OCI-LY3 (cell line): Measurements from ENCODE around the gene IL18RAP.

ENCODE experiments used
- H2AFZ ChIP-seq: fragments of 200-600, 300-600 bp; shearing (Covaris generic); 2 replicates; pipeline ENCODE4 v1.6.0; 2014; ENCODE audit warnings: antibody characterized with exemption, low read depth, low read length
- H3K27ac ChIP-seq: fragments of 200-600, 300-600 bp; sonication (generic); 2 replicates; pipeline ENCODE4 v1.5.1; 2014; ENCODE audit warnings: mild to moderate bottlenecking, low read length, moderate library complexity, mixed read lengths
- H3K27me3 ChIP-seq: fragments of 200-600, 300-600 bp; sonication (generic); 2 replicates; pipeline ENCODE4 v1.6.1; 2014; ENCODE audit warnings: low read depth, low read length, mixed read lengths
- H3K36me3 ChIP-seq: fragments of 200-600, 300-600 bp; sonication (generic); replicated peaks from 2 replicates; pipeline ENCODE3; 2014; ENCODE audit warnings: low read depth, low read length, mixed read lengths
- H3K4me1 ChIP-seq: fragments of 300-600, 200-600 bp; sonication (generic); 2 replicates; pipeline ENCODE4 v1.6.1; 2014; ENCODE audit warnings: low read length, mixed read lengths
- H3K4me2 ChIP-seq: fragments of 200-600, 300-600 bp; sonication (generic); 2 replicates; pipeline ENCODE4 v1.6.1; 2014; ENCODE audit warnings: low read length, mixed read lengths
- H3K4me3 ChIP-seq: fragments of 300-600, 200-600 bp; sonication (generic); 2 replicates; pipeline ENCODE4 v1.5.1; 2014; ENCODE audit warnings: antibody characterized with exemption, mild to moderate bottlenecking, low read length, moderate library complexity
- H3K79me2 ChIP-seq: fragments of 300-600, 200-600 bp; shearing (Covaris generic); 2 replicates; pipeline ENCODE4 v1.6.1; 2014; ENCODE audit warnings: mild to moderate bottlenecking, low read length, mixed read lengths
- H3K9ac ChIP-seq: fragments of 300-600, 200-600 bp; shearing (Covaris generic); 2 replicates; pipeline ENCODE4 v1.6.0; 2014; ENCODE audit warnings: mild to moderate bottlenecking, low read length, moderate library complexity
- H3K9me3 ChIP-seq: fragments of 200-600, 300-600 bp; shearing (Covaris generic); 2 replicates; pipeline ENCODE4 v1.6.1; 2014; ENCODE audit warnings: low read length, mixed read lengths; ENCODE audit not compliant: insufficient read depth
- H4K20me1 ChIP-seq: fragments of 200-600, 300-600 bp; sonication (generic); 2 replicates; pipeline ENCODE4 v1.6.1; 2016; ENCODE audit warnings: low read length, mixed read lengths; ENCODE audit not compliant: insufficient read depth
- EZH2phosphoT487 ChIP-seq: fragments of 200-600 bp; shearing (Covaris generic); IDR thresholded peaks from 2 replicates; pipeline ENCODE4 v1.6.1; 2018; ENCODE audit warnings: antibody characterized with exemption, mixed run types, low read depth
- TF ChIP-seq, protein P1 (sequence below): fragments of 200-600, 300-600 bp; sonication (generic); IDR thresholded peaks from 2 replicates; pipeline ENCODE4 v1.5.1; 2014; ENCODE audit warnings: antibody characterized with exemption, low read length, low read depth

IL18RAP gene

DNA sequence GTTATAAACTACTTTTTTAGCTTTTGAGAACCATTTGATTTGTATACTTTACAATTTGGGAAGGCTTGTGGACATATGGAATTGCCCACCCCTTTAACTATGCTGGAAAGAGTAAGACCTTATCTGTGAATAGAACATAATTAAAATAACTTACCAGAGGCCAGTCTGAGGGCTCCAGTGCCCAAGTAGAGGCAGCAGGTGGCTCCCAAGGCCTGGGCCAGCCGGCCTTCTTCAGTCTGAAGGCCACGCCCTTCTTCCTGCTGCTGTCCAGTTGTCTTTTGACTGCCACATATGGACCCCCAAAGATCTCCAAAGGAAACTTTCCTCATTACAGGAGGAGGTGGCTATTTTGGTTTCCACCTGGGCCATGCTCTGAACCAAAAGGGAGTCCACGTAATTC, 12.0 kb upstream of the IL18RAP start:
- no peak overlapping the region for H3K4me3 ChIP-seq
- H3K27ac ChIP-seq, result no peak overlapping the region
- H3K9me3 ChIP-seq, result peaks cover 24% of the 10 kb centered on the region

DNA sequence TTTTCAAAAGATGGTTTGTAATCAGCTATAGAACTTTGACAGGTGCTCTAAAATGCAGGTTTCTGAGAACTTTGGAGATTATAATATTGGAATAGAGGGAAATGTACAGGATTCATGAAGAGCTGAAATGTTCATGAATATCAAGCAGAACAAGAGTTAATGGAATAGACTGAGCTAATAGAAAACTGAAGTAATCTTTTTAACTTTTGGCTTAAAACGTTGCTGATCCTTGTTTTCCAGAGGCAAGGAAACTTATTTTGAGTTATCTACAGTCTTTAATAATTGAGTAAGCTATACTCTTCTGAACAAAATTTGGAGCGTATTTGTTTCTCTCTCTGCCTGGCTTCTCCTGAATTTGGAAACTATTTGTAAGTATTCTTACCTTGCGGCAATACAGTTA, 10.8 kb upstream of the IL18RAP start:
- no peaks in the 10 kb centered on the region for H3K4me1 ChIP-seq
- H3K27ac ChIP-seq, result no peak overlapping the region
- H3K9ac ChIP-seq, result no peak overlapping the region
- H3K4me2 ChIP-seq, result no peak overlapping the region
- H3K27me3 ChIP-seq, result no peaks in the 10 kb centered on the region
- no peak overlapping the region for H3K4me3 ChIP-seq
- peaks cover 24% of the 10 kb centered on the region for H3K9me3 ChIP-seq
- H3K79me2 ChIP-seq, result no peaks in the 10 kb centered on the region
- H4K20me1 ChIP-seq, result no peaks in the 10 kb centered on the region
- TF ChIP-seq, protein P1, sequence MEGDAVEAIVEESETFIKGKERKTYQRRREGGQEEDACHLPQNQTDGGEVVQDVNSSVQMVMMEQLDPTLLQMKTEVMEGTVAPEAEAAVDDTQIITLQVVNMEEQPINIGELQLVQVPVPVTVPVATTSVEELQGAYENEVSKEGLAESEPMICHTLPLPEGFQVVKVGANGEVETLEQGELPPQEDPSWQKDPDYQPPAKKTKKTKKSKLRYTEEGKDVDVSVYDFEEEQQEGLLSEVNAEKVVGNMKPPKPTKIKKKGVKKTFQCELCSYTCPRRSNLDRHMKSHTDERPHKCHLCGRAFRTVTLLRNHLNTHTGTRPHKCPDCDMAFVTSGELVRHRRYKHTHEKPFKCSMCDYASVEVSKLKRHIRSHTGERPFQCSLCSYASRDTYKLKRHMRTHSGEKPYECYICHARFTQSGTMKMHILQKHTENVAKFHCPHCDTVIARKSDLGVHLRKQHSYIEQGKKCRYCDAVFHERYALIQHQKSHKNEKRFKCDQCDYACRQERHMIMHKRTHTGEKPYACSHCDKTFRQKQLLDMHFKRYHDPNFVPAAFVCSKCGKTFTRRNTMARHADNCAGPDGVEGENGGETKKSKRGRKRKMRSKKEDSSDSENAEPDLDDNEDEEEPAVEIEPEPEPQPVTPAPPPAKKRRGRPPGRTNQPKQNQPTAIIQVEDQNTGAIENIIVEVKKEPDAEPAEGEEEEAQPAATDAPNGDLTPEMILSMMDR, result no peak
- TF ChIP-seq EZH2phosphoT487, result no peak
- H3K36me3 ChIP-seq, result peaks cover 2% of the 10 kb centered on the region
- H2AFZ ChIP-seq, result no peak overlapping the region

More for the DNA sequence above, 12.0 kb upstream of the IL18RAP start:
- Histone ChIP-seq H3K4me1 (no peaks in the 10 kb centered on the region), H3K9ac (no peak overlapping the region), H4K20me1 (no peaks in the 10 kb centered on the region), H3K27me3 (no peaks in the 10 kb centered on the region), H2AFZ (no peak overlapping the region), H3K79me2 (no peaks in the 10 kb centered on the region), H3K36me3 (peaks cover 2% of the 10 kb centered on the region), H3K4me2 (no peak overlapping the region)
- TF ChIP-seq, protein P1, result no peak
- no peak for TF ChIP-seq EZH2phosphoT487

DNA sequence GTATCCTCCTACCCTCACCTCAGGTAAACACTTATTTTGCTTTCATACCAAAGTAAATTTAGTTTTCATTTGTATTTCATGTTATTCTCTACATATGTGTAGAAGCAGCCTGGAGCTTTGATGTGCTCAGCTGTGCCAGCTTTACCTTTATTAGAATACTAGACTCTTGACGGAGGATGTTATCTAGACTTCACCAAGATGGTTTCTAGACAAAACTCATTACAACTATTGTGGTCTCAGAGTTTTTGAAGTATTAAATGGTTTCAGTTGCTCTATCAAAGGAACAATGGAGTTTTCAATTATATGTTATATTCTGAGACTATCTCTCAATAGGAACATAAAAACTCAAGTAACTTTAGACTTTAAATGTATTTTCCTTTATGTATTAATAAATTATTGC, 5.0 kb upstream of the IL18RAP start:
- H3K27ac ChIP-seq, result peak overlapping the region; percentile 21; the same call in 1 of the 2 replicates
- no peak overlapping the region for H3K9ac ChIP-seq
- TF ChIP-seq, protein P1, result no peak
- no peak for TF ChIP-seq EZH2phosphoT487
- H3K27me3 ChIP-seq, result no peaks in the 10 kb centered on the region
- H3K4me2 ChIP-seq, result peak overlapping the region; percentile 46
- H4K20me1 ChIP-seq, result no peaks in the 10 kb centered on the region
- H3K4me1 ChIP-seq, result peaks cover 32% of the 10 kb centered on the region
- no peaks in the 10 kb centered on the region for H3K79me2 ChIP-seq
- H3K36me3 ChIP-seq, result peaks cover 2% of the 10 kb centered on the region
- H3K9me3 ChIP-seq, result peaks cover 5% of the 10 kb centered on the region
- H3K4me3 ChIP-seq, result no peak overlapping the region
- no peak overlapping the region for H2AFZ ChIP-seq

GRCh38 chr2:102418421-102418961, 4.5 kb upstream of the IL18RAP start:
- peak overlapping the region; percentile 21; the same call in 1 of the 2 replicates for H3K27ac ChIP-seq
- peaks cover under 1% of the 10 kb centered on the region for H3K9me3 ChIP-seq
- H3K4me2 ChIP-seq, result peak overlapping the region; percentile 46
- no peaks in the 10 kb centered on the region for H3K79me2 ChIP-seq
- H3K36me3 ChIP-seq, result peaks cover 2% of the 10 kb centered on the region
- H3K9ac ChIP-seq, result no peak overlapping the region
- H4K20me1 ChIP-seq, result no peaks in the 10 kb centered on the region
- peaks cover 37% of the 10 kb centered on the region for H3K4me1 ChIP-seq
- H2AFZ ChIP-seq, result no peak overlapping the region
- TF ChIP-seq, protein P1, result no peak
- TF ChIP-seq EZH2phosphoT487, result no peak
- no peak overlapping the region for H3K4me3 ChIP-seq
- H3K27me3 ChIP-seq, result no peaks in the 10 kb centered on the region
